HEK293T (cell line): ENCODE measurements around the gene CLEC2D.

ENCODE experiments used
- CTCF ChIA-PET: fragments of 350-600 bp; formaldehyde crosslinking; extraction: SDS; loops from one replicate; lab custom pipeline; 2021; ENCODE audit warnings: antibody characterized with exemption, inconsistent platforms; lab: Yijun Ruan, JAX
- POLR2A ChIA-PET: fragments of 350-600 bp; formaldehyde crosslinking; extraction: SDS; loops from one replicate; lab custom pipeline; 2020; ENCODE audit warnings: antibody characterized with exemption, inconsistent platforms; lab: Yijun Ruan, JAX
- DNase-seq: peaks from one replicate; pipeline ENCODE4 v3.0.0; 2012; ENCODE audit warnings: mixed read lengths; ENCODE audit errors: extremely low spot score
- ARNT ChIP-seq: fragments of 450-650 bp; IDR thresholded peaks from 2 replicates; pipeline ENCODE4 v1.6.1; 2017; ENCODE audit warnings: mild to moderate bottlenecking
- BHLHE40 ChIP-seq: fragments of 450-650 bp; IDR thresholded peaks from 2 replicates; pipeline ENCODE4 v1.6.1; 2016; ENCODE audit warnings: mild to moderate bottlenecking, moderate library complexity, borderline replicate concordance
- CTBP1 ChIP-seq: fragments of 450-650 bp; IDR thresholded peaks from 2 replicates; pipeline ENCODE4 v1.6.1; 2016; ENCODE audit warnings: borderline replicate concordance
- ELF4 ChIP-seq: fragments of 450-650 bp; IDR thresholded peaks from 2 replicates; pipeline ENCODE4 v1.6.1; 2017; ENCODE audit warnings: antibody characterized with exemption
- FOXA1 ChIP-seq: fragments of 450-650 bp; IDR thresholded peaks from 2 replicates; pipeline ENCODE4 v1.6.1; 2016; ENCODE audit warnings: mild to moderate bottlenecking
- FOXK2 ChIP-seq: fragments of 450-650 bp; IDR thresholded peaks from 2 replicates; pipeline ENCODE4 v1.6.1; 2016; ENCODE audit warnings: mild to moderate bottlenecking
- FOXM1 ChIP-seq: fragments of 450-650 bp; IDR thresholded peaks from 2 replicates; pipeline ENCODE4 v1.6.1; 2017; ENCODE audit warnings: mild to moderate bottlenecking, borderline replicate concordance
- HDGF ChIP-seq: fragments of 450-650 bp; IDR thresholded peaks from 2 replicates; pipeline ENCODE4 v1.6.1; 2017; ENCODE audit warnings: antibody characterized with exemption, borderline replicate concordance
- L3MBTL2 ChIP-seq: fragments of 450-650 bp; conservative IDR thresholded peaks from 2 replicates; pipeline ENCODE4 v1.6.1; 2016; ENCODE audit warnings: mild to moderate bottlenecking
- LEF1 ChIP-seq: fragments of 450-650 bp; IDR thresholded peaks from 2 replicates; pipeline ENCODE4 v1.6.1; 2017; ENCODE audit warnings: mild to moderate bottlenecking, borderline replicate concordance
- NFRKB ChIP-seq: fragments of 450-650 bp; IDR thresholded peaks from 2 replicates; pipeline ENCODE4 v1.6.1; 2016; ENCODE audit warnings: mild to moderate bottlenecking, moderate library complexity
- SP1 ChIP-seq: fragments of 450-650 bp; IDR thresholded peaks from 2 replicates; pipeline ENCODE4 v1.6.1; 2017
- SUZ12 ChIP-seq: fragments of 450-650 bp; IDR thresholded peaks from 2 replicates; pipeline ENCODE4 v1.6.1; 2016; ENCODE audit warnings: mild to moderate bottlenecking
- TARDBP ChIP-seq: fragments of 450-650 bp; IDR thresholded peaks from 2 replicates; pipeline ENCODE4 v1.6.1; 2016
- ZNF384 ChIP-seq: fragments of 450-650 bp; IDR thresholded peaks from 2 replicates; pipeline ENCODE4 v1.6.1; 2016
- TF ChIP-seq, protein P1 (sequence below): fragments of 450-650 bp; IDR thresholded peaks from 2 replicates; pipeline ENCODE4 v1.6.1; 2016

Gene CLEC2D

GRCh38 chr12:9650151-9650576 is 19.3 kb upstream of the CLEC2D start:
- ChIA-PET CTCF (no interaction called here), POLR2A (no interaction called here)
- no peak for DNase-seq
- TF ChIP-seq NFRKB (no peak), HDGF (no peak), ZNF384 (no peak), L3MBTL2 (no peak), ELF4 (no peak), BHLHE40 (no peak), FOXA1 (no peak), TARDBP (no peak), CTBP1 (no peak), ARNT (no peak), SUZ12 (no peak), FOXK2 (no peak), LEF1 (no peak), FOXM1 (no peak), SP1 (no peak)
- TF ChIP-seq, protein P1, sequence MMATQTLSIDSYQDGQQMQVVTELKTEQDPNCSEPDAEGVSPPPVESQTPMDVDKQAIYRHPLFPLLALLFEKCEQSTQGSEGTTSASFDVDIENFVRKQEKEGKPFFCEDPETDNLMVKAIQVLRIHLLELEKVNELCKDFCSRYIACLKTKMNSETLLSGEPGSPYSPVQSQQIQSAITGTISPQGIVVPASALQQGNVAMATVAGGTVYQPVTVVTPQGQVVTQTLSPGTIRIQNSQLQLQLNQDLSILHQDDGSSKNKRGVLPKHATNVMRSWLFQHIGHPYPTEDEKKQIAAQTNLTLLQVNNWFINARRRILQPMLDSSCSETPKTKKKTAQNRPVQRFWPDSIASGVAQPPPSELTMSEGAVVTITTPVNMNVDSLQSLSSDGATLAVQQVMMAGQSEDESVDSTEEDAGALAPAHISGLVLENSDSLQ, result no peak

DNA sequence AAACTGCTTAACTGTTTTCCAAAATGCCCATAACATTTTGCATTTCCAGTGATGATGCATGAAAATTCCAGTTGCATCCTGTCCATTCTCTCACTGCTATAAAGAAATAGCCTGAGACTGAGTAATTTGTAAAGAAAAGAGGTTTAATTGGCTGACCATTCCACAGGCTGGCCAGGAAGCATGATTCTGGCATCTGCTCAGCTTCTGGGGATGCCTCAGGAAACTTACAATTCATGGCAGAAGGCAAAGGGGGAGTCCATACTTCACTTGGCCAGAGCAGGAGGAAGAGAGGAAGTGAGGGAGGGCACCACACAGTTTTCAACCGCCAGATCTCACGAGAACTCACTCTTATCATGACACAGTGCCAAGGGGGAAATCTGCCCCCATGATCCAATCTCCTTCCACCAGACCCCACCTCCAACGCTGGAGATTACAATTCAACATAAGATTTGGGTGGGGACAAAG is 18.2 kb upstream of the CLEC2D start:
- TF ChIP-seq L3MBTL2, result no peak
- TF ChIP-seq ELF4, result no peak
- TF ChIP-seq, protein P1, result no peak
- no peak for TF ChIP-seq FOXK2
- no peak for TF ChIP-seq SUZ12
- TF ChIP-seq SP1, result no peak
- no peak for TF ChIP-seq NFRKB
- no peak for TF ChIP-seq TARDBP
- TF ChIP-seq ARNT, result no peak
- TF ChIP-seq CTBP1, result no peak
- no peak for TF ChIP-seq FOXA1
- TF ChIP-seq HDGF, result no peak
- no peak for TF ChIP-seq ZNF384
- TF ChIP-seq BHLHE40, result no peak
- TF ChIP-seq FOXM1, result no peak
- TF ChIP-seq LEF1, result no peak
- ChIA-PET POLR2A (no interaction called here), CTCF (no interaction called here)
- no peak for DNase-seq

DNA sequence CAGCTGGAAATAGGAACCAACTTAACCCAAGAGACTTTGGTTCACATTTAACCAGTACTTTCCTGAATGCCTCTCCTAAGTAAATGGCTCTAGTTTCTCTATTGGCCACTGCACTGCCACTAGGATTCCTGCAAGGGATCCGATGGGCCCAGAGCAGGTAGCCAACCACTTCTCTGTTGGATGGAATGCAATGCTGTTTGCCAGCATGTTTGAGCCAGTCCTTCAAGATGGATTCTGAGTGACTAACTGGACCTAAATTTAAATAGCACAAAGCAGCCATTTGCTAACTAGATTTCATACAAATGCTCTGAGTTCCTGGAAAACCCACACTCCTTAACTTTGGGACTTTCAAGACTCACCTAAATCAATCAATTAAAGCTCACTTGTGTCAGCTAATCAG is 9.5 kb upstream of the CLEC2D start:
- ChIA-PET CTCF (no interaction called here), POLR2A (no interaction called here)
- DNase-seq, result no peak
- TF ChIP-seq CTBP1, result no peak
- no peak for TF ChIP-seq SUZ12
- no peak for TF ChIP-seq FOXK2
- no peak for TF ChIP-seq SP1
- TF ChIP-seq LEF1, result no peak
- TF ChIP-seq ARNT, result no peak
- no peak for TF ChIP-seq NFRKB
- TF ChIP-seq TARDBP, result no peak

DNA sequence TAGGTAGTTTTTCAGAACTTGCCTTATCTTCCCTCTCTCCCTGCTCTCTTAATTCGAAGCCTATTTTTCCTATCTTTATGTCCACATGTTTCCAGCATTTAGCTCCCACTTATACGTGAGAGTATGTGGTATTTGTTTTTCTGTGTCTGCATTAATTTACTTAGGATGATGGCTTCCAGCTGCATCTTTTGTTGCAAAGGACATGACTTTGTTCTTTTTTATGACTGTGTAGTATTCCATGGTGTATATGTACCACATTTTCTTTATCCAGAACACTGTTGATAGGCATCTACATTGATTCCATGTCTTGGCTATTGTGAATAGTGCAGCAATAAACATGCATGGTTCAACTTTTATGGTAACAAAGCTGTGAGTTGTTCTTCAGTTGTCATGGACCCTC is 7.8 kb upstream of the CLEC2D start:
- DNase-seq, result no peak
- ChIA-PET CTCF (no interaction called here), POLR2A (no interaction called here)
- TF ChIP-seq FOXM1 (no peak), ARNT (no peak), SP1 (no peak), HDGF (no peak), LEF1 (no peak), SUZ12 (no peak), ZNF384 (no peak), FOXK2 (no peak), CTBP1 (no peak), L3MBTL2 (no peak), FOXA1 (no peak), ELF4 (no peak)

DNA sequence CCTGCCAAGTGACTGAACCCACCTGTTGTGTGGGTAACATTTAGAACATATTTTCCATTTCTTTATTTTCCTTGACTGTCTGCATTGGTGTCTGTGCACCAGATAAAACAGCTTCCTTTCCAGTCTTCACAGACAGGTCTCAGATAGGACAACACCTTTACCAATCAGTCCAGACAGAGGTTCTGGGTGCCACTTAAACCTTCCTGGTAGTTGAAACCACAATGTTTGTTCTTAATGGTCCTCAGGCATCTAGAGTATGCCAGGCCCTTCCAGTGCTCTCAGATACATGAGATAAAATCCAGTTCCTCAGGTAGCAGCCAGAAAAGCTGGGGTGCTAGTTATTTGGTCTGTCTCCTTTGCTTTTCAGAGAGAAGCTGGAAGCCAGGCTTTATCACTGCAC is 7.0 kb upstream of the CLEC2D start:
- DNase-seq, result no peak
- CTCF ChIA-PET, result no interaction called here
- TF ChIP-seq ELF4, result no peak
- no peak for TF ChIP-seq TARDBP
- no peak for TF ChIP-seq L3MBTL2
- TF ChIP-seq FOXA1, result no peak
- no peak for TF ChIP-seq SUZ12
- no peak for TF ChIP-seq SP1
- no peak for TF ChIP-seq LEF1
- no peak for TF ChIP-seq FOXK2
- TF ChIP-seq ZNF384, result no peak
- TF ChIP-seq ARNT, result no peak
- no peak for TF ChIP-seq HDGF
- no peak for TF ChIP-seq BHLHE40
- no peak for TF ChIP-seq NFRKB
- TF ChIP-seq CTBP1, result no peak
- TF ChIP-seq, protein P1, result no peak
- no peak for TF ChIP-seq FOXM1
- POLR2A ChIA-PET, result no interaction called here
